GM12891 (cell line): ENCODE results near the gene TSC22D3.

Source experiments
- POLR2A ChIP-seq: IDR thresholded peaks from 2 replicates; pipeline ENCODE4 v1.6.1; 2011; ENCODE audit warnings: low read depth, low read length, control low read depth
- POLR2AphosphoS5 ChIP-seq: IDR thresholded peaks from 2 replicates; pipeline ENCODE4 v1.6.1; 2011; ENCODE audit warnings: low read depth, low read length, control low read depth
- TAF1 ChIP-seq: IDR thresholded peaks from 2 replicates; pipeline ENCODE4 v1.6.1; 2011; ENCODE audit warnings: low read depth, low read length, control low read depth

DNA sequence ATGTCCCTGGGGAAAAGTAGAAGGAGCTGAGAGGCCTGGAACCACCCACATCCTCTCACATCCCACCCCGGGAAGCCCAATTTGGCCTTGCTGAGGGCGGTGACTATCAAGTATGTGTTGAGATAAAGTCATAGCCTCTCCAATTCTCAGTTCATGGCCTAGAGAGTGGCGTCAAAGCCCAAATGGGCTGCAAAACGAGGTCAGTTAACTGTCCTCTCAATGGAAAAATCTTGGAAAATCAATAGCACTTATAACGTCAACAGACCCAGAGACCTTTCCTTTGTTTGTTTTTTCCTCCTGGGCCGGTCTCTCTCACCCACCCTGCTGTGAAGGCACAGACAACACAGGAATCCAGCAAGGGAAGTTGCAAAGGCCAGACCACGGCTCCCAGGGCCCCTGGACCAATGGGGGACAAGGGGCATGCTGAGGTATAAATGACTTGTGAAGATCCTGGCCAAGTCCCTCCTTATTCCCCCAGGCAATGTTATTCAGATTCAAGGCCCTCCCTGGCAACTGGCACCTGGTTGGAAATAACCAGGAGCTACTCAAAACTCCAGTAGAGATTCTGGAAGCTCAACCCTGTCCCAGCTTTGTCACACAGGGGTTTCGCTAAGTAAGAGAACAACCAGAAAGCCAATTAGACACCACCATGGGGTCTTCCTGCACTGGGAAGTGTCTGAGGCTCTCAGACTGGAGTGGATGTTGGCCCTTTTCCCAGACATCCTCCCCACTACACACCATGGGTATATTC, 38.6 kb downstream of the TSC22D3 start:
- TF ChIP-seq POLR2AphosphoS5 = no peak
- no peak for TF ChIP-seq TAF1
- TF ChIP-seq POLR2A = no peak
